DMS79 (cell line): ENCODE measurements around the gene KRTAP4-7.
"Not testable (repeated sequence)": the region's sequence is repeated elsewhere in the genome, so short reads cannot be mapped to it uniquely, and the experiment has no call there.

Source experiments
- DNase-seq: peaks from one replicate; lab custom pipeline; 2025; lab: John Stamatoyannopoulos, UW

Gene KRTAP4-7

GRCh38 chr17:41065016-41065689, 18.8 kb upstream of the KRTAP4-7 start:
- DNase-seq, result not testable (repeated sequence)

- no peak for DNase-seq
Measured at GRCh38 chr17:41065829-41066624, 17.9 kb upstream of the KRTAP4-7 start, which contains the start of gene KRTAP2-4. Gene KRTAP2-4 (minus strand): TSS chr17:41065879. CDS start chr17:41065845, 34 bp downstream.

- DNase-seq, result no peak
Measured at GRCh38 chr17:41067281-41067680, 16.7 kb upstream of the KRTAP4-7 start.

- DNase-seq, result no peak
Measured at GRCh38 chr17:41069031-41069430, 14.9 kb upstream of the KRTAP4-7 start.

GRCh38 chr17:41071606-41072360, 12.2 kb upstream of the KRTAP4-7 start:
- no peak for DNase-seq

- DNase-seq, result peak; percentile 6
Measured at GRCh38 chr17:41073676-41074075, 10.3 kb upstream of the KRTAP4-7 start.

- no peak for DNase-seq
Measured at GRCh38 chr17:41076788-41077187, 7.2 kb upstream of the KRTAP4-7 start.

- DNase-seq, result no peak
Measured at GRCh38 chr17:41082626-41083025, 1.3 kb upstream of the KRTAP4-7 start.

GRCh38 chr17:41083427-41083826, 523 bp upstream of the KRTAP4-7 start:
- DNase-seq, result not testable (repeated sequence)

- DNase-seq, result not testable (repeated sequence)
Measured at GRCh38 chr17:41088760-41089352, 4.9 kb downstream of the KRTAP4-7 start.

- no peak for DNase-seq
Measured at GRCh38 chr17:41096055-41096454, 12.1 kb downstream of the KRTAP4-7 start.

GRCh38 chr17:41098042-41098441, 14.1 kb downstream of the KRTAP4-7 start, which contains the start of gene KRTAP4-8:
Gene KRTAP4-8 (minus strand): TSS chr17:41098142. CDS start chr17:41098084, 58 bp downstream.
- DNase-seq, result no peak

- DNase-seq, result no peak
Measured at GRCh38 chr17:41098481-41098880, 14.5 kb downstream of the KRTAP4-7 start.

GRCh38 chr17:41099682-41100480, 15.9 kb downstream of the KRTAP4-7 start:
- DNase-seq, result not testable (repeated sequence)

GRCh38 chr17:41101586-41102259, 17.8 kb downstream of the KRTAP4-7 start, which contains the start of gene KRTAP4-16:
Gene KRTAP4-16 (minus strand): TSS chr17:41102209. CDS start chr17:41102209, 0 bp downstream.
- DNase-seq, result no peak

GRCh38 chr17:41103896-41104295, 19.9 kb downstream of the KRTAP4-7 start:
- DNase-seq, result no peak

GRCh38 chr17:41104386-41105038, 20.6 kb downstream of the KRTAP4-7 start:
- not testable (repeated sequence) for DNase-seq

GRCh38 chr17:41105347-41105746, 21.4 kb downstream of the KRTAP4-7 start, which contains the start of gene KRTAP4-9:
Gene KRTAP4-9 (plus strand): TSS chr17:41105389. CDS start chr17:41105389, 0 bp downstream.
- not testable (repeated sequence) for DNase-seq

GRCh38 chr17:41107941-41108450, 24.0 kb downstream of the KRTAP4-7 start:
- DNase-seq, result no peak
